ENCODE data around the gene HIP1.

HIP1 gene

GRCh38 chr7:75669579-75669978, 69.2 kb downstream of the HIP1 start:
- DNase-seq = no peak

GRCh38 chr7:75667938-75668337, 70.8 kb downstream of the HIP1 start:
- no peak for DNase-seq

GRCh38 chr7:75663302-75663907, 75.3 kb downstream of the HIP1 start:
- no peak for DNase-seq

DNA sequence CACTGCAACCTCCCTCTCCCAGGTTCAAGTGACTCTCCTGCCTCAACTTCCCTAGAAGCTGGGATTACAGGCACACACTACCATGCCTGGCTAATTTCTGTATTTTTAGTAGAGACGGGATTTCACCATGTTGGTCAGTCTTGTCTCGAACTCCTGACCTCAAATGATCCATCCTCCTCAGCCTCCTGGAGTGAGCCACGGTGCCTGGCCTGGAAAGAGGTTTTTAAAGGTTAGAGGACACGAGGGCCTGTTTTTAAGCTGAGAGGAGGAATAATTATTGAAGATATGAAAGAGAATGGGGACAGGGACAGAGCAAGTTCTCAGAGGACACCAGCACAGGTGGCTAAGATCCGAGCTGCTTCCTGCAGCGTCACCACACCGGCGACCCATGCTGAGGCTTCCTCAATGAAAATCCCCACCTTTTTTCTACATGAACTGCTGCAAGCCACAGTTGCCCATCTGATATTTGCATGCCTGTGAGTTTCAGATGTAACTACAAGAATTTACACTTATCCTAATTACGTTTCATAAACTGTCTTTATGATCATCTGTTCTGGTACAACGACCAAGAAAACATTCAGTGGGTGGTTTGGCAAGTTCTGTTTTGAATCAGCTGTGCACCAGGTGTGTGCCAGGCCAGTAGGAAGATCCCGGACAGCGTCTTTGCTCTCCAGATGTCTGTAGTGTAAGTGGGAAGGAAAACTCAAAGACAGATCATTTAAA, 76.0 kb downstream of the HIP1 start:
- DNase-seq = peak; percentile 64

GRCh38 chr7:75660566-75661215, 78.0 kb downstream of the HIP1 start:
- no peak for DNase-seq

DNA sequence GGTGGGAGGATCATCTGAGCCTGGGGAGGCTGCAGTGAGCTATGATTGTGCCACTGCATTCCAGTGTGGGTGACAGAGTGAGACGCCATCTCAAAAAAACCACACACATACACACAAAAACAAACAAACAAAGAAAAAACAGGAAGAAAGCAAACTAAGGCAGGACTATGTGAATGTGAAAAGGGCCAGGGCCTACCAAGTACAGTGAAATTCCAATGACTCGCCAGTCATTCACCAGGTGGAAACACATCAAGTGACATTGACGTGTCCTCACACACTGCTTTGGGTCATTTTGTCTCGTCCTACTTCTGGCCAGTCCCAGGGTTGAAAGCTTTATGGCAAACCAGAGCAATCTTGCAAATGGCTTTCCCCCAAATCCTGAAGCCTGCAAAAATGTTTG, 79.9 kb downstream of the HIP1 start:
- no peak for DNase-seq

GRCh38 chr7:75658369-75658768, 80.4 kb downstream of the HIP1 start:
- no peak for DNase-seq

DNA sequence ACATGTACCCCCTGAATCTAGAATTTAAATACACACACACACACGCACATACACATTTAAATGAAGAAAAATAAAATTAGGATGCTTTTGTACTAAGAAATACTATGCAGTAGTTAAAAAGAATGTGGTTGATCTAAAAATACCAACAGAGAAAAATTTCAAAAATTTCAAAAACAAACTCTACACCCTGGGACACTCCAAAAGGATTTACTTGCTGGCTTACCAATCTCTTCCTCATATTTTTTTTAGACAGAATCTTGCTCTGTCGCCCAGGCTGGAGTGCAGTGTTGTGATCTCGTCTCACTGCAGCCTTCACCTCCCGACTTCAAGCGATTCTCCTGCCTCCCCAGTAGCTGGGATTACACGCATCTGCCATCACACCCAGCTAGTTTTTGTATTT, 80.9 kb downstream of the HIP1 start:
- no peak for DNase-seq

GRCh38 chr7:75656740-75657139, 82.0 kb downstream of the HIP1 start:
- no peak for DNase-seq

DNA sequence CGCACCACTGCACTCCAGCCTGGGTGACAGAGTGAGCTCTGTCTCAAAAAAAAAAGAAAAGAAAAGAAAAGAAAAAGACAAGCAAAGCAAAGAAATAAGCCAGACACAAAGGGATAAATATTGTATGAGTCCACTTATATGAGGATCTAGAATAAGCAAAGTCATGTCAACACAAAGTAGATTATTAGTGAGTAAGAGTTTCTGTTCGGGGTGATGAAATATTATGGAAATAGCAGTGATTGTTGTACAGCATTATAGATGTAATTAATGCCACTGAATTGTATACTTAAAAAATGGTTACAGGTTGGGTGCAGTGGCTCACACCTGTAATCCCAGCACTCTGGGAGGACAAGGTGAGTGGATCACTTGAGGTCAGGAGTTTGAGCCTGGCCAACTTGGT, 83.2 kb downstream of the HIP1 start:
- DNase-seq = no peak

GRCh38 chr7:75654855-75655254, 83.9 kb downstream of the HIP1 start:
- peak; percentile 57 for DNase-seq

GRCh38 chr7:75653651-75654050, 85.1 kb downstream of the HIP1 start:
- no peak for DNase-seq

DNA sequence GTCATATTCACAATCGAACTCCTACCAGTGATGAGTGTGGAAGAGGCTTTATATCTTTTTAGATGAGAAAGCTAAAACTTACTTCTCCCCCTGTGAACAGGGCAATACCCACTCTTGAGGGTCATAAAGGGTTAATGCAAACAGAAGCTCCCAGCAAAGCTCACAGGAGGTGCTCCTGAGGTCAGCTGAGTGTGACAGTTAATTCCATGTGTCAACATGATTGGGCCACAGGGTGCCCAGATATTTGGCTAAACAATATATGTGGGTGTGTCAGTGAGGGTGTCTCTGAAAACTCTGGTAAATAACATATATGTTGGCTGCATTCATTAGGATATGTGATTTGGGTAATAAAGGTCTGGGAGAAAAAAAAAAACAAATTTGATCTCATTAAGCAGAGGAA, 86.0 kb downstream of the HIP1 start:
- DNase-seq = no peak

- no peak for DNase-seq
Observed at GRCh38 chr7:75650681-75651080, 88.1 kb downstream of the HIP1 start.

DNA sequence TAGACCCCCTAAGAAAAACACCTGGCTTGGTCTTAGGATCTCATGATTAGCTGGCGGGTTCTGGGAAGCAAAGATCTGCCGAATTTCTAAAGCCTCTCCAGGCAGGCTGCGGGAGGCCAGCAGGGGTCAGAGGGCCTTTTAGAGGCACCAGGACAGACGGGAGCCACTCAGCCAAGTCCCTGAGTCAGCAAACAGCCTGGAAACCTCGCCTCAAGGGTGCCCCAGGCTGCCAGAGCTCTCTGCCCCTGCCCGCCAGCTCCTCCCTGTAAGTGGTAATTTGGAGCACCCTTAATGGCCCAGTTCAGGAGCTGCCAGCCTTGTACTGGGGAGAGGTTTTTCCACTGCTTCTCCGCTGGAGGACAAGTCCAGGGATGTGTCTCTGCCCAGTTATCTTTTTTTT, 88.7 kb downstream of the HIP1 start:
- DNase-seq = peak; percentile 72

DNA sequence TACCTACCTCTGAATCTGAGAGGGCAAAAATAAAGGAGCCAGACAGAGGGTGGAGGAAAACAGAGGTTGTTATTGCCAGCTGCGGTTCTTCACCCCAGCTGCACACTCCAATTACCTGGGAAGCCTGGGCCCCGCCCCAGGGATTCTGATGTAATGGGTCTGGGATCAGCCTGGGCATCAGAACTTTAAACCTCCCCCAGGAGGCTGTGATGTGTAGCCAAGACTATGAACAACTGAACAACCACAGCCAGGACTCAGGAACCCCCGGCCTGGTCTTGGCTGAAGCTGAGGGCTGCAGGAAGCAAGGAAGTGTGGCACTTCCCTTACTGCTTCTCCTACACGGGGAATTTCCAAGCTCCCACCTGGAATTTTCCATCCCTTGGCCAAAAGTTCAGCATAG, 89.3 kb downstream of the HIP1 start:
- DNase-seq = no peak

GRCh38 chr7:75647709-75648438, 90.9 kb downstream of the HIP1 start:
- no peak for DNase-seq

DNA sequence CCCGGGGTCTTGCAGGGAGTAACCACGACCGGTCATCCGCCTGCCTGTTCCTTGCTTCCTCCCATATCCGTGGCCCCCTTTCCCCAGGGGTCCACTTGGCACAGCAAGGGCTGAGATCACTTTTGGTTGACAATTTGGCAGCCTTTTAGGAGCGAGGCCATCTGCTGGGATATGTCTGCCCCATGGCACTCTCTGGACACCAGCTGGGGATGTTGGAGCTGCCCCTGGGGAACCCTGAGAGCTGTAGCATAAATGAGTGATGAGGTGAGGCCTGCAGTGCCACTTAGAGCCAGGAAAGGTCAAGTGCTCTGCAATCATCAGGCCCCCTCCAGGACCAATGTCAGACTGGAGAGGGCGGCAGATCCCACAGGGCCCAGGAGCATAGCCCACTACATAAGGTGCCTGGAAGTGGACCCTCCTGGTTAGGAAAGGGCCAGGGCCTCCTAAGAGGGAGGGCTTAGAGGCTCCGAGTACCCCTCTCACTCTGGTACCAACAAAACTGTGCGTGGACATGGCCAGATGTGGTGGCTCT, 92.1 kb downstream of the HIP1 start:
- no peak for DNase-seq

GRCh38 chr7:75645570-75645969, 93.2 kb downstream of the HIP1 start:
- no peak for DNase-seq

- no peak for DNase-seq
Observed at GRCh38 chr7:75644589-75644988, 94.2 kb downstream of the HIP1 start.

GRCh38 chr7:75642810-75643486, 95.8 kb downstream of the HIP1 start:
- peak; percentile 61 for DNase-seq

DNA sequence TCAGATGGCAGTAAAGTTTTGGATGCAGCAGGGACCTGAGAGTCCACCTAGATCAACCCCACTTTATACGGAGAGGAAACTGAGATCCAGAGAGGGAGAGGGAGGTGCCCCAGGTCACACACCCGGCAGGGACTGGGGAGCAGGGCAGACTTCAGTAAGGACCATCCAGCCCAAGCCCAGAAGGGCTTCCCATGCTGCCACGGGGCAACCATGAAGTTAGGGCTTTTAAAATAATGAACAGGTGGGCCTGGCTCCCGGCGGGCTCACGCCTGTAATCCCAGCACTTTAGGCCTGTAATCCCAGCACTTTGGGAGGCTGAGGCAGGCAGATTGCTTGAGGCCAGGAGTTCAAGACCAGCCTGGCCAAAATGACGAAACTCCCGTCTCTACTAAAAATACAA, 98.5 kb downstream of the HIP1 start:
- DNase-seq = no peak

GRCh38 chr7:75639886-75640190, 98.9 kb downstream of the HIP1 start:
- DNase-seq = no peak

Data from RPMI8226 (cell line).